H1 (cell line): ENCODE data around the gene ONECUT3. TPM values are rescaled to one million over a fixed set of nuclear protein-coding genes. Genes with fewer than 3 reads are reported as not detected.
A peak's percentile ranks its signal among the peaks of the same experiment; 100 is the strongest.

Experiments used
- CTCF ChIA-PET: fragments of 300-600 bp; sonication (Branson Sonifier 250); formaldehyde crosslinking; loops from one replicate; lab custom pipeline; 2021; ENCODE audit not compliant: partially characterized antibody; lab: Charles Lee
- POLR2A ChIA-PET: fragments of 300-600 bp; sonication (Branson Sonifier 250); formaldehyde crosslinking; loops from one replicate; lab custom pipeline; 2021; ENCODE audit warnings: inconsistent platforms; ENCODE audit not compliant: partially characterized antibody; lab: Charles Lee
- DNase-seq, 2 experiments: peaks; one replicate each; pipeline versions ENCODE4 v3.0.0 to v3.0.0-alpha.2; 2010 to 2022; ENCODE audit warnings: low spot score in 2 of 2, low read depth in 1 of 2, mixed read lengths in 1 of 2
- FAIRE-seq: peaks from 2 replicates; lab custom pipeline; 2011; peaks lifted over from hg19 to GRCh38; lab: Jason Lieb, UNC
- H2AFZ ChIP-seq: 2 replicates; pipeline ENCODE4 v1.8.1; 2012; ENCODE audit warnings: low read length, inconsistent platforms
- H2AK5ac ChIP-seq: 2 replicates; pipeline ENCODE4 v1.6.1; 2013; ENCODE audit warnings: low read depth, low read length
- H2BK120ac ChIP-seq: replicated peaks from 2 replicates; pipeline ENCODE3; 2013; ENCODE audit warnings: low read depth, low read length, inconsistent platforms
- H2BK12ac ChIP-seq: 2 replicates; pipeline ENCODE4 v1.6.1; 2013; ENCODE audit warnings: low read depth, low read length
- H2BK15ac ChIP-seq: 2 replicates; pipeline ENCODE4 v1.6.1; 2013; ENCODE audit warnings: low read length
- H2BK20ac ChIP-seq: 2 replicates; pipeline ENCODE4 v1.6.1; 2013; ENCODE audit warnings: low read length
- H2BK5ac ChIP-seq: 2 replicates; pipeline ENCODE4 v1.6.1; 2013; ENCODE audit warnings: low read depth, low read length
- H3K14ac ChIP-seq: 2 replicates; pipeline ENCODE4 v1.6.1; 2013; ENCODE audit warnings: inconsistent platforms; ENCODE audit not compliant: insufficient read length
- H3K18ac ChIP-seq: 2 replicates; pipeline ENCODE4 v1.6.1; 2013; ENCODE audit warnings: low read length; ENCODE audit errors: extremely low read depth
- H3K23ac ChIP-seq: 2 replicates; pipeline ENCODE4 v1.6.1; 2013; ENCODE audit warnings: inconsistent platforms; ENCODE audit not compliant: insufficient read length
- H3K23me2 ChIP-seq: 2 replicates; pipeline ENCODE4 v1.6.1; 2013; ENCODE audit warnings: low read depth, low read length
- H3K27ac ChIP-seq: 2 replicates; pipeline ENCODE4 v1.6.1; 2011; ENCODE audit warnings: low read depth, low read length, inconsistent platforms
- H3K27me3 ChIP-seq, 4 experiments: replicated peaks in 1 of 4; 1 replicate in 1 of 4; 2 replicates in 3 of 4; pipeline versions ENCODE4 v1.6.1 to v1.8.1; 2011 to 2013; ENCODE audit warnings: low read length in 3 of 4, mild to moderate bottlenecking in 3 of 4, inconsistent platforms in 2 of 4, mixed read lengths in 2 of 4, moderate library complexity in 1 of 4; ENCODE audit not compliant: control insufficient read depth in 3 of 4, insufficient read depth in 3 of 4; ENCODE audit errors: extremely low read depth in 1 of 4
- H3K36me3 ChIP-seq, 4 experiments: 2 replicates each; pipeline versions ENCODE4 v1.6.1 to v1.8.1; 2011 to 2013; ENCODE audit warnings: mild to moderate bottlenecking in 4 of 4, low read length in 3 of 4, moderate library complexity in 2 of 4, control low read depth in 1 of 4, inconsistent platforms in 1 of 4; ENCODE audit not compliant: insufficient read depth in 4 of 4, control insufficient read depth in 2 of 4
- H3K4ac ChIP-seq: replicated peaks from 2 replicates; pipeline ENCODE3; 2013; ENCODE audit warnings: low read length, low read depth, mixed read lengths, inconsistent platforms; ENCODE audit not compliant: insufficient read length
- H3K4me1 ChIP-seq, 4 experiments: replicated peaks in 1 of 4; 1 replicate in 1 of 4; 2 replicates in 3 of 4; pipeline versions ENCODE4 v1.6.1 to v1.8.1; 2011 to 2013; ENCODE audit warnings: low read length in 3 of 4, inconsistent platforms in 2 of 4, mixed read lengths in 1 of 4; ENCODE audit not compliant: insufficient read depth in 4 of 4, control insufficient read depth in 3 of 4
- H3K4me2 ChIP-seq, 2 experiments: 2 replicates each; pipeline versions ENCODE4 v1.6.1 to v1.8.1; 2011 to 2013; ENCODE audit warnings: low read depth in 2 of 2, low read length in 2 of 2, control low read depth in 1 of 2, inconsistent platforms in 1 of 2, mild to moderate bottlenecking in 1 of 2; ENCODE audit not compliant: insufficient read depth in 1 of 2
- H3K4me3 ChIP-seq, 4 experiments: fragments of 200-600, 300-600 bp in 1 of 4; sonication (generic), shearing (Covaris generic), sonication (Bioruptor Twin) in 1 of 4; 2 replicates each; pipeline versions ENCODE4 v1.5.1 to v1.8.1; 2011 to 2016; ENCODE audit warnings: low read length in 4 of 4, low read depth in 3 of 4, control low read depth in 2 of 4, inconsistent platforms in 2 of 4, mild to moderate bottlenecking in 2 of 4, mixed read lengths in 1 of 4, moderate library complexity in 1 of 4; ENCODE audit not compliant: insufficient read depth in 2 of 4; ENCODE audit errors: extremely low read depth in 1 of 4
- H3K56ac ChIP-seq: replicated peaks from 2 replicates; pipeline ENCODE3; 2013; ENCODE audit warnings: low read depth, mild to moderate bottlenecking, mixed read lengths, low read length, inconsistent platforms; ENCODE audit not compliant: insufficient read length
- H3K79me1 ChIP-seq: 2 replicates; pipeline ENCODE4 v1.6.1; 2013; ENCODE audit warnings: low read depth, low read length, control low read depth
- H3K79me2 ChIP-seq, 2 experiments: 2 replicates each; pipeline versions ENCODE4 v1.6.1 to v1.8.1; 2012 to 2013; ENCODE audit warnings: low read length in 2 of 2, mild to moderate bottlenecking in 2 of 2, inconsistent platforms in 1 of 2; ENCODE audit not compliant: insufficient read depth in 2 of 2, control insufficient read depth in 1 of 2
- H3K9ac ChIP-seq, 4 experiments: replicated peaks in 1 of 4; 1 replicate in 1 of 4; 2 replicates in 3 of 4; pipeline versions ENCODE4 v1.6.1 to v1.8.1; 2011 to 2013; ENCODE audit warnings: low read depth in 3 of 4, low read length in 3 of 4, control low read depth in 2 of 4, mild to moderate bottlenecking in 2 of 4, moderate library complexity in 2 of 4, inconsistent platforms in 1 of 4; ENCODE audit errors: extremely low read depth in 1 of 4
- H3K9me3 ChIP-seq, 2 experiments: 2 replicates each; pipeline versions ENCODE4 v1.6.1 to v1.8.1; 2012 to 2013; ENCODE audit warnings: mild to moderate bottlenecking in 2 of 2, moderate library complexity in 2 of 2, control low read depth in 1 of 2, inconsistent platforms in 1 of 2, low read depth in 1 of 2, low read length in 1 of 2, mixed read lengths in 1 of 2; ENCODE audit not compliant: insufficient read depth in 2 of 2
- H4K20me1 ChIP-seq, 2 experiments: replicated peaks in 1 of 2; 2 replicates each; pipeline versions ENCODE3 to v1.8.1; 2011 to 2013; ENCODE audit warnings: inconsistent platforms in 2 of 2, low read length in 2 of 2, mild to moderate bottlenecking in 1 of 2; ENCODE audit not compliant: insufficient read depth in 2 of 2, control insufficient read depth in 1 of 2
- H4K5ac ChIP-seq: 2 replicates; pipeline ENCODE4 v1.6.1; 2013; ENCODE audit warnings: low read length, low read depth, mixed read lengths, inconsistent platforms; ENCODE audit not compliant: insufficient read length
- H4K8ac ChIP-seq: 2 replicates; pipeline ENCODE4 v1.8.0; 2013; ENCODE audit warnings: mild to moderate bottlenecking, moderate library complexity, low read length, inconsistent platforms; ENCODE audit not compliant: insufficient read depth; ENCODE audit errors: extremely low read depth
- H4K91ac ChIP-seq: replicated peaks from 2 replicates; pipeline ENCODE3; 2013; ENCODE audit warnings: low read length, mixed read lengths, inconsistent platforms; ENCODE audit not compliant: insufficient read length
- ASH2L ChIP-seq: fragments of 200-600, 300-600 bp; sonication (generic); IDR thresholded peaks from one replicate; pipeline ENCODE4 v1.7.1; 2017; ENCODE audit warnings: low read length
- BCL11A ChIP-seq, 2 experiments: IDR thresholded peaks; one replicate each; pipeline ENCODE4 v1.6.1; 2011; ENCODE audit warnings: low read depth in 2 of 2, low read length in 2 of 2, mild to moderate bottlenecking in 2 of 2
- EZH2 ChIP-seq: fragments of 200-600 bp; sonication (generic); IDR thresholded peaks from 2 replicates; pipeline ENCODE4 v1.7.1; 2012; ENCODE audit warnings: low read depth, mild to moderate bottlenecking, moderate library complexity, low read length, inconsistent platforms; ENCODE audit not compliant: severe bottlenecking
- GABPA ChIP-seq: IDR thresholded peaks from 2 replicates; pipeline ENCODE4 v1.6.1; 2011; ENCODE audit warnings: mild to moderate bottlenecking, low read length, moderate library complexity, borderline replicate concordance; ENCODE audit not compliant: insufficient read depth
- JUN ChIP-seq: IDR thresholded peaks from 2 replicates; pipeline ENCODE4 v1.6.1; 2011; ENCODE audit warnings: low read depth, mild to moderate bottlenecking, improper control_type of control experiment, low read length
- KDM1A ChIP-seq: fragments of 200-600, 300-600 bp; sonication (generic); IDR thresholded peaks from 2 replicates; pipeline ENCODE4 v1.7.1; 2016; ENCODE audit warnings: mild to moderate bottlenecking, low read length, borderline replicate concordance
- PHF8 ChIP-seq: fragments of 200-600 bp; sonication (generic); conservative IDR thresholded peaks from 2 replicates; pipeline ENCODE4 v1.7.1; 2012; ENCODE audit warnings: low read depth, mild to moderate bottlenecking, inconsistent platforms, low read length, moderate library complexity
- POLR2AphosphoS5 ChIP-seq: IDR thresholded peaks from 2 replicates; pipeline ENCODE4 v1.6.1; 2011; ENCODE audit warnings: low read depth, low read length
- SIX5 ChIP-seq: IDR thresholded peaks from 2 replicates; pipeline ENCODE4 v1.6.1; 2011; ENCODE audit warnings: mild to moderate bottlenecking, low read depth, low read length
- SUZ12 ChIP-seq: fragments of 200-600 bp; sonication (generic); IDR thresholded peaks from 2 replicates; pipeline ENCODE4 v1.6.1; 2012; ENCODE audit warnings: mild to moderate bottlenecking, inconsistent platforms, low read length, moderate library complexity, mixed read lengths
- TEAD4 ChIP-seq: IDR thresholded peaks from 2 replicates; pipeline ENCODE4 v1.6.1; 2012; ENCODE audit warnings: low read depth, low read length, inconsistent platforms, mixed read lengths
- WGBS, 2 experiments: shearing (Covaris generic) in 1 of 2; methylation state at CpG; one replicate each; pipeline versions ENCODE4 v1.1.6 to v1.1.7; 2013 to 2015; ENCODE audit warnings: low lambda C conversion rate in 2 of 2, mixed read lengths in 2 of 2, inconsistent platforms in 1 of 2, low coverage in 1 of 2, missing lambda C conversion rate in 1 of 2; ENCODE audit not compliant: insufficient replicate concordance in 2 of 2, insufficient coverage in 1 of 2, insufficient read length in 1 of 2; ENCODE audit errors: extremely low coverage in 1 of 2, missing lambda C conversion rate in 1 of 2; 5-methylcytosine and 5-hydroxymethylcytosine counted together
- polyA plus RNA-seq, 7 experiments: library from polyadenylated mRNA; depleted of rRNA in 3 of 7; stranded (reverse) in 5 of 7; unstranded in 2 of 7; fragments of >200 nt in 5 of 7; fragments of 200-250 nt in 2 of 7; gene quantifications; 1 replicate in 5 of 7; 2 replicates in 1 of 7; 4 replicates in 1 of 7; pipeline versions ENCODE4 v1.2.1 to v1.2.3, GENCODE V29; 2011 to 2013; ENCODE audit warnings: missing spikeins in 2 of 7, mixed read lengths in 2 of 7
- total RNA-seq: library from RNA; stranded (reverse); fragmentation: NEBNext Ultra II Directional; extraction: Animal tissue kit (Norgen Biotek cat#: 25700); gene quantifications from 2 replicates; pipeline ENCODE4 v1.2.1, GENCODE V29; 2021

The ONECUT3 gene
- total and polyA plus RNA-seq, 2 of the 8 experiments (the other 6 are each of a cell fraction or from before 2014, with no cell fraction given), result not detected

- Histone ChIP-seq H3K27me3 (peaks cover 77 to 96% (median 88%) of the 10 kb centered on the region in 4 experiments), H3K23ac (no peak overlapping the region), H3K4ac (peak overlapping the region; percentile 46), H3K4me1 (peaks cover 0 to 20% (median 8%) of the 10 kb centered on the region in 4 experiments; a peak in 6 of 7 replicates), H3K4me3 (0 out of 8 replicates have a peak overlapping the region, but pooled peaks of 1 of the 4 experiments have one; percentile 39), H3K23me2 (peaks cover 9% of the 10 kb centered on the region; the same call in 1 of the 2 replicates), H4K91ac (no peak overlapping the region), H3K79me2 (no peaks in the 10 kb centered on the region), H3K79me1 (no peaks in the 10 kb centered on the region), H3K27ac (no peak overlapping the region), H2AFZ (no peak overlapping the region), H4K8ac (no peak overlapping the region; the same call in 1 of the 2 replicates), H2AK5ac (peak overlapping the region; percentile 86; the same call in 1 of the 2 replicates), H4K5ac (no peak overlapping the region), H2BK5ac (no peak overlapping the region; the same call in 1 of the 2 replicates), H3K14ac (no peak overlapping the region), H2BK120ac (no peak overlapping the region), H3K56ac (no peak overlapping the region), H3K18ac (peak overlapping the region; percentile 48; the same call in 1 of the 2 replicates), H3K4me2 (peak overlapping the region; percentile 7 to 50; a peak in 2 of 4 replicates), H2BK12ac (peak overlapping the region; percentile 96; the same call in 1 of the 2 replicates), H2BK15ac (peak overlapping the region; percentile 99), H2BK20ac (peak overlapping the region; percentile 90), H3K36me3 (peaks cover 0 to 6% (median 0%) of the 10 kb centered on the region in 4 experiments; a peak in 1 of 8 replicates), H4K20me1 (peaks cover 5 to 27% of the 10 kb centered on the region in 2 experiments), H3K9me3 (peaks cover 0 to 3% of the 10 kb centered on the region in 2 experiments; a peak in 2 of 4 replicates), H3K9ac (no peak overlapping the region)
- no peak for TF ChIP-seq BCL11A (IDR thresholded peaks at IDR 0.05; ENCODE audit: low read depth in 2 of 2, low read length in 2 of 2)
- no peak for TF ChIP-seq TEAD4
- peak; percentile 99; the same call in 1 of the 2 replicates for TF ChIP-seq SUZ12
- TF ChIP-seq PHF8, result no peak
- no peak for TF ChIP-seq SIX5
- TF ChIP-seq ASH2L, result no peak
- TF ChIP-seq GABPA, result no peak
- TF ChIP-seq KDM1A, result no peak
- no peak for TF ChIP-seq POLR2AphosphoS5
- no peak for TF ChIP-seq JUN
- TF ChIP-seq EZH2, result peak; percentile 98
- CTCF ChIA-PET, result interaction anchor here (0.6 to 4.9 kb wide), 18 partner anchors 8 to 266 kb away, joined by 3 to 97 read pairs (median 4); no protein-coding TSS in a partner anchor
- WGBS, 2 experiments, result 30% methylated on average over 32 of the region's 33 CpGs; no CpG with 5 or more reads in 1 of the 2 experiments
- POLR2A ChIA-PET, result interaction anchor here (1.0 to 4.4 kb wide), 6 partner anchors 10 to 92 kb away, joined by 3 to 14 read pairs (median 3); no protein-coding TSS in a partner anchor
- DNase-seq, result peak in 1 of 2 experiments; percentile 55
- FAIRE-seq, result no peak
Observed at GRCh38 chr19:1765232-1765903, 12.1 kb downstream of the ONECUT3 start.
